Fibroblast of skin of left quadriceps (primary cell): ENCODE data around the gene CCDC18.
"Not testable (repeated sequence)": the region's sequence is repeated elsewhere in the genome, so short reads cannot be mapped to it uniquely, and the experiment has no call there.

Source experiments
- DNase-seq, 2 experiments: peaks; one replicate each; pipeline ENCODE4 v3.0.0-alpha.2; 2013; ENCODE audit warnings: low read depth in 2 of 2

CCDC18 gene

GRCh38 chr1:93180723-93181613 is at the start of gene CCDC18:
TSS of gene CCDC18 (plus strand) at chr1:93180724. CDS start at chr1:93183362, 2,638 bp downstream.
- DNase-seq, result no peak

- no peak for DNase-seq
These were observed 47.9 kb upstream of the CCDC18 start for GRCh38 chr1:93132638-93133037.

GRCh38 chr1:93136445-93136844 is 44.1 kb upstream of the CCDC18 start:
- DNase-seq, result no peak

GRCh38 chr1:93137604-93138292 is 42.8 kb upstream of the CCDC18 start:
- no peak for DNase-seq

- no peak for DNase-seq
These were observed 40.4 kb upstream of the CCDC18 start for GRCh38 chr1:93140106-93140505.

- no peak for DNase-seq
These were observed 38.4 kb upstream of the CCDC18 start for GRCh38 chr1:93142161-93142560.

- DNase-seq, result no peak
These were observed 37.4 kb upstream of the CCDC18 start for GRCh38 chr1:93143136-93143535.

GRCh38 chr1:93143769-93144168 is 36.8 kb upstream of the CCDC18 start:
- no peak for DNase-seq

- no peak for DNase-seq
These were observed 32.5 kb upstream of the CCDC18 start for GRCh38 chr1:93148001-93148400.

- no peak for DNase-seq
These were observed 29.8 kb upstream of the CCDC18 start for GRCh38 chr1:93150729-93151128.

GRCh38 chr1:93151474-93151873 is 29.1 kb upstream of the CCDC18 start:
- DNase-seq, result no peak

- DNase-seq, result no peak
These were observed 27.7 kb upstream of the CCDC18 start for GRCh38 chr1:93152835-93153234.

- DNase-seq, result no peak
These were observed 25.6 kb upstream of the CCDC18 start for GRCh38 chr1:93154898-93155297.

GRCh38 chr1:93155335-93155734 is 25.2 kb upstream of the CCDC18 start:
- DNase-seq, result no peak

GRCh38 chr1:93159337-93159736 is 21.2 kb upstream of the CCDC18 start:
- DNase-seq, result no peak

- DNase-seq, result not testable (repeated sequence)
These were observed 17.2 kb upstream of the CCDC18 start for GRCh38 chr1:93163314-93163713.

- no peak for DNase-seq
These were observed 15.7 kb upstream of the CCDC18 start for GRCh38 chr1:93164816-93165215.

GRCh38 chr1:93165895-93166294 is 14.6 kb upstream of the CCDC18 start:
- not testable (repeated sequence) for DNase-seq

GRCh38 chr1:93167006-93167405 is 13.5 kb upstream of the CCDC18 start:
- no peak for DNase-seq

- DNase-seq, result not testable (repeated sequence)
These were observed 10.3 kb upstream of the CCDC18 start for GRCh38 chr1:93170141-93170678.

- DNase-seq, result no peak
These were observed 8.9 kb upstream of the CCDC18 start for GRCh38 chr1:93171549-93172034.

GRCh38 chr1:93172778-93173177 is 7.7 kb upstream of the CCDC18 start:
- no peak for DNase-seq

- not testable (repeated sequence) for DNase-seq
These were observed 5.9 kb upstream of the CCDC18 start for GRCh38 chr1:93174638-93175037.
